Embryonic facial prominence (tissue), 1 donor: ENCODE results near the gene TBRG1.

Experiments
- DNase-seq: peaks from one replicate; pipeline ENCODE4 v3.0.0-alpha.2; 2016; ENCODE audit errors: extremely low spot score

The TBRG1 gene

DNA sequence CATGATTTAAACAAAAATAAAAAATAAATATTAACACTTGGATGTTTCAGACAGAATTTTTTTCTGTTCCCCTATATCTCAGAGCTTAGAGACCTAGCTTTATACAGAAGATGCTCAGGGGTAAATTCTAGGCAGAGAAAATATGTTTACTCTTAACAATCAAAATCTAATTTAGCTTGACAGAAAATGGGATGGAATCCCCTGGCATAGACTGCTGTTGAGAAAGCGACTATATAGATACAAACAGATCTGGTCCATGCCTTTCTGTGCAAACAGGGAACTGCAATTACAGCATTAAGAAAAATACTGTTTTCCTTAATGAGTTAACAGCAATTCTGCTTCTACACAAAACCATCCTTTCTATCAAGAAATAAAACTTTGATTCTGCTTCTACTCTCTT, 36.3 kb downstream of the TBRG1 start:
- DNase-seq: no peak

DNA sequence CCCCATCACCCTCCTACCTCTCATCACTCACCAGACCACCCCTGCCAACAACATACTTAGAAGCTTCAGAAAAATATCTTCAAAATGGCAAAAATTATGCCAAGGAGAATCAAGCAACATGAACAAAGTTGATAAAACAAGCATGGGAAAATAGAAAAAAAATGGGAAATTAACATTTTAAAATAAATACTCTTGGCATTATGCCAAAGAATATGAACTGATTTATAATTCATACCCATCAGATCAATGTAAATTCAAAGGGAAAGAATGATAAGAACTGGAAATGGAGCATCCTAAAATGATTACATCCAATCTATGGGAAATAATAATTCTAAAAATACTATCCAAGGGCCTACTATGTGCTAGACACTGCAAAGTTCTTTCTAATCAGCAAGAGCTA, 38.9 kb downstream of the TBRG1 start:
- DNase-seq: no peak

DNA sequence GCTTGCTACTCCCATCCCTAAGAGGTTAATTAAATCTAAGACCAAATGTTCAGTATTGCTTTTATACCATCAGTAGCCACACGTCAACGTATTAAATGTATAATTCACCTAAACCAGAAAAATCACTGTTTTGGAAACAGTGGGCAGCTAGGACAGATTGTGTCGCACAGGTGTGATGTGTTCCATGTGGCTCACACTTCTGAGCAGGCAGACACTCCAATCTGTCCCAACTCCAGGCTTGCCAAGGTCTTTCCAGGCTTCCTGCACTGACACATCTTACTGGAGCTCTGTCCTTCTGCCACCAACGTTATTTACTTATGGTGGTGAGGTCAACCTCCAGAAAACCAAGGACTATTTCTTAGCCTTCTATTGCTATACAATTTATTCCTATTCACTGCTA, 39.4 kb downstream of the TBRG1 start:
- DNase-seq: no peak

DNA sequence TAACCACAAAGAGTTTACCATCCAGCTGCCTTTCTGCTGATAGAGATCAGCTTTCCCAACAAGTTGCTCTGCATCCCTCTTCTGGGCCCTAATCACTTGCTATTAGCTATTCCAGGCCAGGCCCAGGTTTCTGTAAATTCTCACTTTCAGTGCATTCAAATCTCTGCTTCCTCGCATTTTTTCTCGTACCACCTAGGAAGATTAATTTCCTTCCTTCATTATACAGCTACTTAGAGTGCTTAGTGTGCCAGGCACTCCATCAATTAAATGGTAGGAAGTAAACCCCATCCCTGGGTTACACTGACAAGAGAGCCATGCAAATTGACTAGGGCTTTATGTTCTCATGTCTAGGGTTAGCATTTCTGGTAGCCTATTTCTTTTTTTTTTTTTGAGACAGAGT, 41.2 kb downstream of the TBRG1 start:
- DNase-seq: no peak

DNA sequence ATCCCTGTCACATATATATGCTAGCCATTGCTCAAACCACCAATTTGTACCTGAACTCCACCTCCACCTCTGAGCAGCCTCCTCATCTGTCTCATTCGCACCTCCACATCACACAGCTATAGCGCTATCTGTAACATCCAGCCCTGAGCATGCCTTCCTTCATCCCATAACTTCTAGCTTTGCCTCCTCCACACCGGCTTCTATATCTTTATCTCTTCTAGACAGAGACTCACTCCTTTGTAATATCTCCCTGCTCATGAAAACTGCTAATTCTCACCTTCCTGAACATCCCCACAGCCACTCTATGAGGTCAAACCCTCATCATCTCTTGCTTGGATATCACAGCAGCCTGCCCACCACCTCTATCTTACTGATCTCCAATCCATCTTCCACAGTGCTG, 44.9 kb downstream of the TBRG1 start:
- DNase-seq: no peak

DNA sequence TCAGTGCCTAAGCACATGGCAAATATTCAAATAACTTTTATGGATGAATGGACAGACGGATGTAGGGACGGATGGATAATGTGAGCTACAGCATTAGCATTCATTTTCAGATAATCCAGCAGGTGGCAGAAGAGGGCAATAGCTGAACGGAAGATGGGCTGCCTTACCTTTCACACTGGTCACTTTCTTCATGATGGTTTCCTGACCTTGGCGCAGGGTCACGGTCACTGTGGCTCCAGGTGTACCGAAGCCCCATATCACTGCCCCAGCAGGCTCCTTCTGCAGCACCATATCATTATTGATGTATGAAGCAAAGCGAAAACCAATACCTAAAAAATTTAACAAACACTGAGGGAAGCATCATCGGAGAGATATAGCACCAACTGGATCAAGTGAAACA, 46.5 kb downstream of the TBRG1 start:
- DNase-seq: no peak

DNA sequence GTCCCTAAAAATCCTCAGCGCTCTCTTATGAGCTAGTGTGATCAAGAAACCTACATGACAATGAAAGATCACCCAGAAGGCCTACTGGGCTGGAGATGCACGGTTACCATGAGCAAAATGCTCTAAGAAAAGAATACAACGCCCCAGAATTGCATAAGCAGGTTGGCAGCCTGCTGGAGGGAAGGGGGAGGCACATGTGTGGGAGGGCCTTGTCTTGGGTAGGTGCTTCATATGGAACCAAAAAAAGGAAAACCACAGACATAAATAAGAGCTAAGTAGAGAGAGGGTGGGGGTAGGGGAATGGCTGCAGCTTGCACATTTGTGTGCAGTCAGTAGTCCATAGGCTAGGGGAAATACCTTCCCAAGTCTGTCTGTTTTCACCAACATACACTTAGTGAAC, 48.1 kb downstream of the TBRG1 start:
- DNase-seq: no peak

DNA sequence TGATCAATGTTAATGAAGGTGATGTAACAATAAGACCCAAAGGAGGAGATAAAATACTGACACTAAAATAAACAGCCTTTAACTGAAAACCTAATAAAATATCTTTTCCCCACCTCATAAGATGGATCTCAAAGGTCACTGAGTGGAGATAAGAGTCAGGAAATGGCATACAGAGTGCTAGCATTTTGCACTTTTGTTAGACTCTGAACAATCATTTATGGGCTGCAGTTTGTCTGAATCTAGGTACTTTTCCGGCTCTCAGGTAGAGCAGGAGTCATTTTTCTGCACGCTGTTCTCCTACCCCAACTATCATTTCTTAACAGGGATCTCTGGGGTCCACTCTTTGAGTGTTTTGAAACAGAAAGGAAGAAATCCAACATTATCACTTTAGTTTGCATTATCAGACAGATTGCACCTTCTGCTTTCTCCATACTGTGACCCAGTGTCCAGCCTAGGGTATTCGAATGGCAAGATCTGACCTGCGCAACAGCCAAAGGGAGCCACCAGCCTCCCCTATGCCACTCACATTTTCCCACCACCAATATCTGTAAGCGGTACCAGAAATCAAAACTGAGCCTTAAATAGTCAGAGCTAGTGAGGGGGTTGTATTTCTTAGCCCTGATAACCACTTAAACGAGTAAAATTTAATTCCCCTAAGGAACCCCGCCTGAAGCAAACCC, 50.0 kb downstream of the TBRG1 start:
- no peak for DNase-seq

DNA sequence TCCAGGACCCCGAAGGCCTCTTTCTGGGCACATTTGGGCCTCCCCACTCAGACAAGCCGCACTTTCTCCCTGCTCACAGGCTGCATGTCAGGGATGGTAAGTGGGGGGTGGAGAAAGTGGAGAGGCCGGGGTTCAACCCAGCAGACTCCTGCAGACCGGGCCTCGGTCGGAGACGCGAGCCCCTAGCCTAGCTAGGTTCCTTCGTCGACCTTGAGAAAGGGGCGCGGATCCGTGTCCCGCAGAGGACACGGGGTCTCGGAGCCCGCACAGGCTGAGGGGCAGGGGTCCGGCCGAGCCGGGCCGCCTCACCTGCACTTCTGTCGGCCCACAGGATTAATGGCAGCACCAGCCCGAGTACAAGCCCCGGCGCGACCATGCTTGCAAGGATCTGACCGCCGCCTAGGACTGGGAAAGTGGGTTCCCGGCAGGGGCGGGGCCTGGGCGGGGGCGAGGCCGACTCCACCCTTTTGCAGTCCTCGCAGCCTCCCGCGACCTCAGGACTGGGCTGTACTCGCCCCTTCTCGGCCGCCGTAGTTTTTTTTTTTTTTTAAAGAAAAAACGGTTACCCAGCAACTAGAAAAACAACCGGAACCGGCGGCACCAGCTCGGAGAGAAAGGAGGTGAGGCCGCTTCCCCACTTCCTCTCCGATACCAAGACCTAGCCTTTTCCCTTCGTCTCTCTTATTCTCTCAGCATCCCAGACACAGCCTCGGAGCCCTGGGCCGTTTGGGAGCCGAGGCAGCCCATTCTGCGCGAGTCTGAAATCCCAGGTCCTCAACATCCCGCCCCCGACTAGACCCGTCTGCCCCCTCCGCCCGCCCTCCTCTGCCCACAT, 50.9 kb downstream of the TBRG1 start, which contains the start of the genes SIAE and SPA17:
TSS of gene SIAE (minus strand) at position 407 of the 835 bp plus-strand sequence. CDS start at position 376, 31 bp downstream.
TSS of gene SPA17 (plus strand) at position 572 of the 835 bp plus-strand sequence. CDS start 1,361 bp downstream, outside the sequence.
- DNase-seq: peak; percentile 79

DNA sequence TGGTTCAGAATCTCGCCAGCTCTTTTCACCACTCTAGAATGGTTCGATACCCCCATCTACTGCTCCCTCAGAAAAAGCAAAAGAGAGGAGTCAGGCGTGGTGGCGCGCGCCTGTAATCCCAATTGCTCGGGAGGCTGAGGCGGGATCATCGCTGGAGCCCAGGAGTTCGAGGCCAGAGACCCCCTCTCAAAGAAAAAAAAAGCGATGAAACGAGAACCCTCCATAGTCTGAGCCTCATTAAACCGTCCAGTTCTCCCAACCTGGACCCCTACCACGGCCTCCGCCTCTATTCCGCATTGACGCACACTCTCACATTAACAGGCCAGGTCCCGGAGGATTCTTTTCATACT, 51.5 kb downstream of the TBRG1 start:
- no peak for DNase-seq

DNA sequence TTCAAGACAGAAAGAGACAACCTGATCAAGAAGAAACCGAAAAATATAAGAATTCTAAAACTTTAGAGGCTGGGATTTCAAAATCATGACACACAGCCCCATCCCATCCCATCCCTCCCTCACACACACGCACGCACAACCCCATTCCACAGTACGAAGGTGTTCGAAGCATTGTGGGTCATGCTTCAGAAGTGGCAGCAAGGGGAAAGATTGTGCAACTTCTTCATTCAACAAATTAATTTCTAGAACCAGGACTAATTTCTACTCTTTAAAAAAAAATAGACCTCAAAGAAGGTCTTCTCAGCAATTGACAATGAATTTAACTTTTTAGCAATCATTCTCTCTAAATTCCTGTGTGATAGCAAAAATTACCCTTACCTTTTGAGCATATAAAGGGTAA, 51.9 kb downstream of the TBRG1 start:
- DNase-seq: no peak

DNA sequence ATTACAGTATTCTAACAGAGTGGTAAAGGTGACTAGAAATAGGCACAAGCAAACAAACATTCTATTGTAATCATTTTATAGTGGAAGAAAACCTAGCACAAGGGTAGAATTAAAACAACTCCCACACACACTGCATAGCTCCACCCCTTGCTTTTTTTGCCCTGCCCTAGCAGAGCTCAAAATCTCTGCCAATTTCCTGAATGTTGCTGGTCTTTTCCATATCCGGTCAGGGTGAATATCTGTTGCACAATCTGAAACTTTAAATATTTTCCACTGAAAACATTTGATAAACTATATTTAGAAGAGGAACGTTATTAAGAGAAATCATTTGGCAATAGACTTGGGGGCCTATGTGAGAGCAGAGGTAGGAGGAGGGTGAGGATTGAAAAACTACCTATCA, 53.7 kb downstream of the TBRG1 start:
- no peak for DNase-seq

DNA sequence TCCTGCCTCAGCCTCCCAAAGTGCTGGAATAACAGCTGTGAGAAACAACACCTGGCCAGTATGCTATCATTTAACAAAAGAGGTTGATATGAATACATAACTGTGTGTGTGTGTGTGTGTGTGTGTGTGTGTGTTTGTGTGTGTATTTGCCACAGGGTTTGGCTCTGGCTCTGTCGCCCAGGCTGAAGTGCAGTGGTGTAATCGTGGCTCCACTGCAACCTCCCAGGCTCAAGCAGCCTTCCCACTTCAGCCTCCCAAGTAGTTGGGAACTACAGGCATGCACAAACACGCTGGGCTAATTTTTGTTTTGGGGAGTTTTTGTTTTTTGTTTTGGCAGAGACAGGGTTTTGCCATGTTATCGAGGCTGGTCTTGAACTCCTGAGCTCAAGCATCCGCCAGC, 55.8 kb downstream of the TBRG1 start:
- no peak for DNase-seq

DNA sequence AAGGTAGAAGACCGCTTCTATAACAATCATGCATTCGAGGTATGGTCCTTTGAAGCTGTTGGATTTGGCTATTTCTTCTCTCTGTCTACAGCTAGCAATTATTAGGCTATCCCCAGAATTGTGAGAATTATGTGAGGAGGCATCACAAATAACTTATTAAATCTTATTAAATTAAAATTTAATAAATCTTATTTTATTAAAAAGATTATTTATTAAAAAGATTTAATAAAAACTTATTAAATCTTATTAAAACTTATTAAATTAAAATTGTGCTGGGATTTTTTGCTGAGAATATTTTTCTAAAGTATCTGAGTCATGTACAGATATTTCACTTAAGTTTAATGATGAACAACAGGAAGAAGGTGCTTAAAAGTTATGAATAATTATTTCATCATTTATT, 58.8 kb downstream of the TBRG1 start:
- DNase-seq: no peak

DNA sequence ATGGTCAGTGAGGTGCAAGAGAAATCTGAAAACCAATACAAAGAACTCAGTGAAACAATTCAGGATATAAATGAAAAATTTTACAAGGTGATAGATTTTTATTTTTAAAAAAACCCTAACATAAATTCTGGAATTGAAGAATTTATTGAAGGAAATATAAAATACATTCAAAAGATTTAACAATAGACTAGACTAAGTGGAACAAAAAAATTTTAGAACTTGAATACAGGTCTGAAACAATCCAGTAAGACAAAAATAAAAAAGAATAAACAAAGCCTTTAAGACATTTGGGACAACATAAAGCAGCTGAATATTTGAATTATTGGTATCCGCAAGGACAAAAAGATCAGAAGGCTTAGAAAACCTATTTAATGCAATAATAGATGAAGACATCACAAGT, 59.8 kb downstream of the TBRG1 start:
- DNase-seq: no peak
